NT2/D1 (cell line): ENCODE data around the gene KCNQ5.

Source experiments
- SUZ12 ChIP-seq: IDR thresholded peaks from 2 replicates; pipeline ENCODE4 v1.6.1; 2011; ENCODE audit not compliant: insufficient read length, insufficient read depth; ENCODE audit errors: extremely low read depth
- YY1 ChIP-seq: IDR thresholded peaks from 2 replicates; pipeline ENCODE4 v1.6.1; 2011; ENCODE audit not compliant: insufficient read length, insufficient read depth
- ZNF274 ChIP-seq: IDR thresholded peaks from 2 replicates; pipeline ENCODE4 v1.6.1; 2011; ENCODE audit warnings: mild to moderate bottlenecking, low read depth, low read length

- no peak for TF ChIP-seq YY1
- TF ChIP-seq ZNF274, result no peak
- no peak for TF ChIP-seq SUZ12
Measured at GRCh38 chr6:72788188-72788587, 166.3 kb downstream of the KCNQ5 start.
